ENCODE measurements around the gene PPP2R5C. TPM values are rescaled to one million over a fixed set of nuclear protein-coding genes. Genes with fewer than 3 reads are reported as not detected.

PPP2R5C gene
- polyA plus RNA-seq, 1 donor from 2014 or later, result 106 TPM

DNA sequence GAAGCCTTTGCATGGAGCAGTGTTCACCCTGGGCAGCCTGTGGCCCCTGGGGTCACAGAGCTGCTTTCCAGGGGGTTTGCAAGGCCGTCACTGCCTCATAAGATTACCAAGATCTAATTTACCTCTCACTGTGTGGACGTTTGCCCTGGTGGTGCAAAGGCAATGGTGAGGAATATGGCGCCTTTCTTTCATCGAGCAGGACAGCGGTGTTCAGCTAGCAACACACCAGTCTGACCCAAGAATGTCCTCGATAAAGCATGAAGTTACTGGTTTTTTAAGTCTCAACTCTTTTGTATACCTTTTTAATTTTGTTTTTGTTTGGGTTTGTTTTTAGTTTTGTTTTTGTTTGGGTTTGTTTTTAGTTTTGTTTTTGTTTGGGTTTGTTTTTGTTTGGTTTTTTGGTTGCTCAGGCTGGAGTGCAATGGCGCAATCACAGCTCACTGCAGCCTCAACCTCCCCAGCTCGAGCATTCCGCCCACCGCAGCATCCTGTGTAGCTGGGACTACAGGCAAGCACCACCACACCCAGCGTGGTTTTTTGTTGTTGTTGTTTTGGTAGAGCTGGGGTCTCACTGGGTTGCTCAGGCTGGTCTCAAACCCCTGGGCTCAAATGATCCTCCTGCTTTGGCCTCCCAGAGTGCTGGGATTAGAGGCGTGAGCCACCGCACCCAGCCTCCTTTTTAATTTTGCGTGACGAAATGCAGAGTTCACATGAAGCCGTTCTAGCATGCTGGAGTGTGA, 57.9 kb downstream of the PPP2R5C start:
- Mint-ChIP-seq H3K4me3 (peak overlapping the region; percentile 66 to 94 (median 79)), H3K27me3 (no peaks in the 10 kb centered on the region), H3K27ac (peak overlapping the region; percentile 86 to 98 (median 98)), H3K9me3 (no peaks in the 10 kb centered on the region), H3K36me3 (peaks cover 4% of the 10 kb centered on the region), H3K4me1 (peaks cover 52 to 68% (median 62%) of the 10 kb centered on the region in 3 donors)

- Mint-ChIP-seq H3K36me3 (no peaks in the 10 kb centered on the region), H3K27me3 (no peaks in the 10 kb centered on the region), H3K9me3 (no peaks in the 10 kb centered on the region)
These were observed 58.8 kb downstream of the PPP2R5C start for GRCh38 chr14:101820283-101820798.

DNA sequence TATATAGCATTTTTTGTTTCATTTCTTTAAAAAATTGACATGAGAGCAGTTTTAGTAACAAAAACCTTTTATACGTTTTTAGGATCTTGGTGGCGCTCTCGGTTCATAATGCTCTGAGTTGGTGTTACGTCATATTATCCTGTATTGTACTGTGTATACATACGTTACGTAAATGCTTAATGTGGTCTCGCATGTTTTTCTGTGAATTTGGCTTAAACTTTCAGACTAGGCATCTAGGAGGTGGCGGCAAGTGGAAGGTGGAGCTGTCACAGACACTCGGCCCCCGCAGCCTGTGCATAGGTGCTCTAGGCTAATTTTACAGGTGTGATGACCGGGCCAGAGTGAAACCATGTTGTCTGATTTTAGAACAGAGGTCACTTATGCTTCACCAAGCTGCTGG, 60.0 kb downstream of the PPP2R5C start:
- Mint-ChIP-seq H3K4me3 (peak overlapping the region in 2 of 4 donors; percentile 3 to 67), H3K4me1 (peaks cover 60 to 68% (median 66%) of the 10 kb centered on the region in 3 donors), H3K27me3 (peaks cover 5% of the 10 kb centered on the region), H3K9me3 (no peaks in the 10 kb centered on the region), H3K27ac (peak overlapping the region; percentile 46 to 89 (median 80)), H3K36me3 (no peaks in the 10 kb centered on the region)

More at GRCh38 chr14:101820283-101820798, 58.8 kb downstream of the PPP2R5C start:
- H3K4me3 Mint-ChIP-seq, result peak overlapping the region; percentile 66 to 94 (median 79)
- H3K4me1 Mint-ChIP-seq, result peaks cover 53 to 65% (median 60%) of the 10 kb centered on the region in 3 donors
- H3K27ac Mint-ChIP-seq, result peak overlapping the region; percentile 86 to 98 (median 98)

- peak overlapping the region; percentile 89 to 93 (median 90) for H3K4me3 Mint-ChIP-seq
- peak overlapping the region; percentile 96 to 100 (median 99) for H3K27ac Mint-ChIP-seq
- H3K36me3 Mint-ChIP-seq, result no peaks in the 10 kb centered on the region
- H3K4me1 Mint-ChIP-seq, result peaks cover 61 to 73% (median 71%) of the 10 kb centered on the region in 3 donors
- no peaks in the 10 kb centered on the region for H3K9me3 Mint-ChIP-seq
- peaks cover 5% of the 10 kb centered on the region for H3K27me3 Mint-ChIP-seq
These were observed 61.6 kb downstream of the PPP2R5C start for GRCh38 chr14:101823066-101823465.

- Mint-ChIP-seq H3K4me1 (peaks cover 56 to 72% (median 70%) of the 10 kb centered on the region in 3 donors), H3K36me3 (no peaks in the 10 kb centered on the region), H3K9me3 (no peaks in the 10 kb centered on the region), H3K27me3 (peaks cover 5% of the 10 kb centered on the region), H3K4me3 (peak overlapping the region; percentile 89 to 93 (median 90)), H3K27ac (peak overlapping the region; percentile 96 to 100 (median 99))
These were observed 62.1 kb downstream of the PPP2R5C start for GRCh38 chr14:101823511-101824120.

DNA sequence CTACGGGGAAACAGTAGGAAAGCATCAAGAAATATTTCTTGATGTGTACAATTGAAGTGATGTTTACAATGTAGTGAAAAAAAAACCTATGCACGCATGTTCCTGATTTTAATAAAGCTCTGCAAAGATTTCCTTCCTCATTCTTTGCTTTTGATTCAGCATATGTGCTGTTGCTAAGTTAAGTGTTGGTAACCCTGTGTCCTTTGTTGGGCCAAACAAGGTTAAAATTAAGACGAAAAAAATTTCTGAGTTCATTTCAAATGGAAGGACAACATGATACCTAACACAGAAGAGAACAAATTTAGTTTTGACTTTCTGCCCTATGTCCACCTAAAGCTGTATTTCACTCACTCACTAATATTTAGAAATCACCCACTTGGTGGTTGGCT, 62.8 kb downstream of the PPP2R5C start:
- no peaks in the 10 kb centered on the region for H3K36me3 Mint-ChIP-seq
- peak overlapping the region; percentile 89 to 93 (median 90) for H3K4me3 Mint-ChIP-seq
- peaks cover 5% of the 10 kb centered on the region for H3K27me3 Mint-ChIP-seq
- H3K27ac Mint-ChIP-seq, result peak overlapping the region; percentile 96 to 100 (median 99)
- peaks cover 49 to 69% (median 69%) of the 10 kb centered on the region in 3 donors for H3K4me1 Mint-ChIP-seq
- no peaks in the 10 kb centered on the region for H3K9me3 Mint-ChIP-seq

- no peaks in the 10 kb centered on the region for H3K36me3 Mint-ChIP-seq
These were observed 64.3 kb downstream of the PPP2R5C start for GRCh38 chr14:101825797-101826196.

DNA sequence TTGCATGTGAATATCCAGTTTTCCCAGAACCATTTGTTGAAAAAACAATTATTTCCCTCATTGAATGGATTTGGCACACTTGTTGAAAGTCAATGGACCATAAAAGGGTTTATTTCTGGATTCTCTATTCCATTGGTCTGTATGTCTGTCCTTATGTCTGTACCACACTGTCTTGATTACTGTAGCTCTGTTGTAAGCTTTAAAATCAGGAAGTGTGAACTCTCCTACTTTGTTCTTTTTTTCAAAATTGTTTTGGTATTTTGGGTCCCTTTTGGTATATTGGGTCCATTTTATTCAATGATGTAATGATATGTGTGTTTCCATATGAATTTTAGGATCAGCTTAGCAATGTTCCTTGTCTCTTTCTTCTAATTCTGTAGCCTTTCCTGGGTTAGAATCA, 64.8 kb downstream of the PPP2R5C start:
- Mint-ChIP-seq H3K27me3 (peaks cover 5% of the 10 kb centered on the region), H3K27ac (peak overlapping the region; percentile 96 to 100 (median 99)), H3K4me3 (peak overlapping the region; percentile 63 to 90 (median 89)), H3K9me3 (no peaks in the 10 kb centered on the region), H3K36me3 (no peaks in the 10 kb centered on the region), H3K4me1 (peaks cover 40 to 70% (median 65%) of the 10 kb centered on the region in 3 donors)

More at GRCh38 chr14:101825797-101826196, 64.3 kb downstream of the PPP2R5C start:
- Mint-ChIP-seq H3K4me1 (peaks cover 40 to 68% (median 65%) of the 10 kb centered on the region in 3 donors), H3K27ac (peak overlapping the region; percentile 96 to 100 (median 99)), H3K27me3 (peaks cover 5% of the 10 kb centered on the region), H3K4me3 (peak overlapping the region; percentile 89 to 93 (median 90)), H3K9me3 (no peaks in the 10 kb centered on the region)

DNA sequence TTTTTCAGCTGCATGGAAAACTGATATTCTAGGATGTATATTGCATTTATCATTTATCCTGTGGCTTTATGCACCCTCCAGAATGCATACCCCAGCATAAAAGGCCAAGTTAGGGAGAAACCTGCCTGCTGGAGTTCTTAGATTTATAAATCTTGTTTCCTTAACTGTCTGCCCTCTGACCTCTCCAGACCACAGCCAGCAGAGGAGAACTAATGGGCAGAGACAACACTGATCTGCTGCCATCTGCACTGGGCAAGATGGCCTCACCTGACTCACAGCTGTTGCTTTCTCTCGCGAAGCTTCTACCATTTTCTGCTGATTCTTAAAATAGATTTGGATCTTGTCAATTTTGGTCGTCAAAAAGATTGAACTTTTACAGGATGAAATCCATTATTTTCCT, 65.8 kb downstream of the PPP2R5C start:
- Mint-ChIP-seq H3K27me3 (peaks cover 5% of the 10 kb centered on the region), H3K4me3 (peak overlapping the region in 2 of 4 donors; percentile 14 to 56), H3K9me3 (no peaks in the 10 kb centered on the region), H3K27ac (peak overlapping the region; percentile 64 to 99 (median 87)), H3K4me1 (peaks cover 40 to 63% (median 60%) of the 10 kb centered on the region in 3 donors), H3K36me3 (no peaks in the 10 kb centered on the region)

DNA sequence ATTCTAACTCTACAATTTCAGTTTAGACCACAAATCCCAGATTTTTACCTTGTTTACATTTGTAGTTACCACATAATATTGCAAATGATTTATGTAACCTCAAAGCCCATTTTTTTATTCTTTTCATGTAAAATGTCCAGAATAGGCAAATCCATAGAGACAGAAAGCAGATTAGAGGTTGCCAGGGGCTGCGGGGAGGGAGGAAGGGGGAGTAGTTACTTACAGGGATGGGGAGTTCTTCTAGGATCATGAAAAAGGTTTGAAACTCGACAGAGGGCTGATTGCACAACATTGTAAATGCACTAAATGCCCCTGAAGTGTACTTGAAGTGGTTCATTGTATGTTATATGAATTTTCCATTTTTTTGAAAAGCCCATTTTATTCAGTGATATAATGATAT, 66.5 kb downstream of the PPP2R5C start:
- Mint-ChIP-seq H3K36me3 (no peaks in the 10 kb centered on the region), H3K4me1 (peaks cover 34 to 59% (median 57%) of the 10 kb centered on the region in 3 donors), H3K27ac (peak overlapping the region; percentile 64 to 99 (median 87)), H3K27me3 (peaks cover 5% of the 10 kb centered on the region), H3K4me3 (peak overlapping the region in 3 of 4 donors; percentile 14 to 57 (median 33)), H3K9me3 (no peaks in the 10 kb centered on the region)

- peaks cover 5% of the 10 kb centered on the region for H3K27me3 Mint-ChIP-seq
- H3K9me3 Mint-ChIP-seq, result no peaks in the 10 kb centered on the region
- H3K4me1 Mint-ChIP-seq, result peaks cover 22 to 54% (median 52%) of the 10 kb centered on the region in 3 donors
- H3K27ac Mint-ChIP-seq, result peak overlapping the region; percentile 57 to 85 (median 83)
- peaks cover 2% of the 10 kb centered on the region for H3K36me3 Mint-ChIP-seq
- peak overlapping the region in 1 of 4 donors; percentile 32 for H3K4me3 Mint-ChIP-seq
These were observed 68.8 kb downstream of the PPP2R5C start for GRCh38 chr14:101830271-101830670.

DNA sequence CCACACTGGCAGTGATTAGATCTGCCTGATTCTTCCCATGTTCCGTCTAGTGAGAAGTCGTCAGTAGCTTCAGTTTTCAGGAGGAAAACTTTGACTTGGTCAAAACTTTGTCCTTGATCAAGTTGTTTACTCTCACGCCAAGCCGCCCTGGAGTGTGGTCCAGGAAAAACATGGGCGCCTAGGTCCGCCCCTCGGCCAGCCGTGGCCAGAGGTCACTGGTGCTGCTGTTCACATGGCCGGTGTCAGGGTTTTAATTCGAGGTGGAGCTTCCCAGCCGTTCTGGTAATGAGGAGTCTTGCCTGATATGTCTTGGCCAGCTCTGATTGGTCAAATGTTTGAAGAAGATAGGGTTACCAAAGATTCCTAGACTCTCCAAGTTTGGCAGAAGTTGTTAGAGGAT, 71.5 kb downstream of the PPP2R5C start:
- H3K4me3 Mint-ChIP-seq, result peak overlapping the region in 1 of 4 donors; percentile 68
- H3K4me1 Mint-ChIP-seq, result peaks cover 18 to 47% (median 44%) of the 10 kb centered on the region in 3 donors
- H3K36me3 Mint-ChIP-seq, result peaks cover 8% of the 10 kb centered on the region
- no peaks in the 10 kb centered on the region for H3K27me3 Mint-ChIP-seq
- no peaks in the 10 kb centered on the region for H3K9me3 Mint-ChIP-seq
- peak overlapping the region; percentile 82 to 86 (median 85) for H3K27ac Mint-ChIP-seq

- H3K4me3 Mint-ChIP-seq, result peak overlapping the region in 1 of 4 donors; percentile 29
- peaks cover 25 to 49% (median 49%) of the 10 kb centered on the region in 3 donors for H3K4me1 Mint-ChIP-seq
- H3K9me3 Mint-ChIP-seq, result no peaks in the 10 kb centered on the region
- H3K27me3 Mint-ChIP-seq, result no peaks in the 10 kb centered on the region
- peaks cover 8% of the 10 kb centered on the region for H3K36me3 Mint-ChIP-seq
- H3K27ac Mint-ChIP-seq, result peak overlapping the region; percentile 82 to 86 (median 86)
These were observed 72.9 kb downstream of the PPP2R5C start for GRCh38 chr14:101834397-101834796.

GRCh38 chr14:101834800-101835547, 73.5 kb downstream of the PPP2R5C start:
- Mint-ChIP-seq H3K4me3 (peak overlapping the region in 1 of 4 donors; percentile 29), H3K36me3 (peaks cover 8% of the 10 kb centered on the region), H3K27me3 (no peaks in the 10 kb centered on the region), H3K4me1 (peaks cover 27 to 47% (median 46%) of the 10 kb centered on the region in 3 donors), H3K9me3 (no peaks in the 10 kb centered on the region), H3K27ac (no peak overlapping the region)

All from IgD-negative memory B cell (primary cell).